Left colon (tissue), 2 donors: ENCODE data around the gene TTN. TPM values are rescaled to one million over a fixed set of nuclear protein-coding genes. Genes with fewer than 3 reads are reported as not detected.

Experiments used
- ATAC-seq: fragments of 200-7000 bp; cut with Tn5 transposase; one replicate; pipeline ENCODE4 v1.9.1; 2020; ENCODE audit warnings: mild to moderate bottlenecking, moderate library complexity
- DNase-seq, 2 donors: peaks; one replicate each; pipeline ENCODE4 v3.0.0-alpha.2; 2020
- intact Hi-C, 2 donors: fragments of 100-400 bp; cut with DNase I in 1 of 2; cut with micrococcal nuclease in 1 of 2; formaldehyde crosslinking; loops; one replicate each; pipeline versions ENCODE4 v1.11.2 to v1.14.0; 2022; cut with DNase I, micrococcal nuclease
- total RNA-seq, 2 donors: library from RNA; stranded (reverse); fragmentation: NEBNext Ultra II Directional; extraction: Animal tissue kit (Norgen Biotek cat#: 25700); gene quantifications; one replicate each; pipeline ENCODE4 v1.2.1, GENCODE V29; 2021
- donor health status: DM: no; HTN: no; CAD: no.
- donor health status: DM: yes; HTN: yes; CAD: no.

The TTN gene
- total RNA-seq, 2 donors from 2014 or later = 1.7 to 3.4 TPM

DNA sequence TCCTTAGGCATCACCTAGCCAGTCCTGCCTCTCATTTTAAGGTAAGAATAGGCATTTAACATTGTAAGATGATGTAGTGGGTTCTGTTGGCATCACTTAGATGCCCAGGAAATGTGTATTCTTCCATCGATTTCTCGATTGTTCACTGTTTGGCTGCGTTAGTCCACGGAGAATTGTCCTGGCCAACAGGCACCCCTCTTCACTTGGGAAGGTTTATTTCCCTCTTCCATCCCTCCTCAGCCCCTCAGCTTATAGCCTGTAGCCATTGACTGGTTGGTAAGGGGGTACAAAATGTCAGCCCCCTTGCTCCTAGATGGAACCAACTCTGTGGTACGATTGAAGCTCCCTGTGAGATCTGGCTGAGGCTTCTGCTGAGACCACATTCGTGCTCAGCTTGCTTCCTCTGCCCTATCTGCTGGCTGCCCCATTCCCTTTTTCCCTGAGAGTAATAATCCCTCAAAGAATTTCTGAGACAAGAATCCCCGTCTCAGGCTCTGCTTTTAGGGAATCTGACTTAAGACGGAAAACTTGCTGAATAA lies 283.6 kb downstream of the TTN start:
- intact Hi-C loops = no loop called here
- ATAC-seq (no peak), DNase-seq (no peak)

GRCh38 chr2:178522950-178523595 lies 284.1 kb downstream of the TTN start:
- peak; percentile 90 for ATAC-seq
- DNase-seq = peak; percentile 75 to 80
- intact Hi-C loops = no loop called here

DNA sequence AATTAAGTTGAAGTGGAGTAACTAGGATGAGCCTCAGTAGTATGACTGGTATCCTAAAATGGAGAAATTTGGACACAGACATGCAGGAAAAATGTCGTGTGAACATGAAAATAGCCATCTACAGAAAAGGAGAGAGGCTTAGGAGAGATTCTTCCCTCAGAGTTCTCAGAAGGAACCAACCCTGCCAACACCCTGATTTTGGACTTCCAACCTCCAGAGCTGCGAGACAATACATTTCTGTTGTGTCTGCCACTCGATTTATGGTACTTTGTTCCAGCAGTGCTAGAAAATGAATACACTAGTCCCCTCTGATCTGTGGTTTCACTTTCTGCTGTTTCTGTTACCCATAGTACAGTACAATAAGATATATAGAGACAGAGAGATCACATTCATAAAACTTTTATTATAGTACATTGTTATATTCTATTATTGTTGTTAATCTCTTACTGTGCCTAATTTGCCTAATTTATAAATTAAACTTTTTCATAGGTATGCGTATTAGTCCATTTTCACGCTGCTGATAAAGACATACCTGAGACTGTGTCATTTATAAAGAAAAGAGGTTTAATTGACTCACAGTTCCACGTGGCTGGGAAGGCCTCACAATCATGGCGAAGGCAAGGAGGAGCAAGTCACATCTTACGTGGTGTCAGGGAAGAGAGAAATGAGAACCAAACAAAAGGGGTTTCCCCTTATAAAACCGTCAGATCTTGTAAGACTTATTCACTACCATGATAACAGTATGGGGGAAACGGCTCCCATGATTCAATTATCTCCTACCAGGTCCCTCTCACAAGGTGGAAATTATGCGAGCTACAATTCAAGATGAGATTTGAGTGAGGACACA lies 285.7 kb downstream of the TTN start:
- DNase-seq (no peak), ATAC-seq (peak; percentile 41)
- intact Hi-C loops = no loop called here

- intact Hi-C loops = no loop called here
- ATAC-seq = no peak
- no peak for DNase-seq
Measured at GRCh38 chr2:178517496-178517895, 289.7 kb downstream of the TTN start.

DNA sequence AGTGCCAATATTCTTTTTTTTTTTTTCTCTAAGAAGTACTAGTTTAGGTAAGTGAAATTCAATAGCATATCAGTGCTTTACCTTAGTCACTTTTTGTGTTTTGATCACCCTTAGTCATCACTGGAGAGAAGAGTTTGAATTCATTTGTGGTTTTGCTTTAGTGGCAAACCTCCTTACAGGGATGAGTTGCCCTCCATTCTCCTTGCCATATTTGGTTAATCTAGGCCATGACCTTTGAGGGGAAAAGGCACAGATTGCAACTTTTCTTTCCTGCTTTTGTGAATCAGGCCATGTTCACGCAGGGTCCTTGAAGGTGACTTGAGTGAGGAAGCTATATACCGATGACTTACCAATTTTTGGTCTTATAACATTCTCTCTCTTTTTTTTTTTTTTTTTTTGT lies 292.6 kb downstream of the TTN start:
- no peak for DNase-seq
- intact Hi-C loops = no loop called here
- ATAC-seq = no peak

GRCh38 chr2:178513876-178514275 lies 293.3 kb downstream of the TTN start:
- DNase-seq (no peak), ATAC-seq (no peak)
- intact Hi-C loops = no loop called here

DNA sequence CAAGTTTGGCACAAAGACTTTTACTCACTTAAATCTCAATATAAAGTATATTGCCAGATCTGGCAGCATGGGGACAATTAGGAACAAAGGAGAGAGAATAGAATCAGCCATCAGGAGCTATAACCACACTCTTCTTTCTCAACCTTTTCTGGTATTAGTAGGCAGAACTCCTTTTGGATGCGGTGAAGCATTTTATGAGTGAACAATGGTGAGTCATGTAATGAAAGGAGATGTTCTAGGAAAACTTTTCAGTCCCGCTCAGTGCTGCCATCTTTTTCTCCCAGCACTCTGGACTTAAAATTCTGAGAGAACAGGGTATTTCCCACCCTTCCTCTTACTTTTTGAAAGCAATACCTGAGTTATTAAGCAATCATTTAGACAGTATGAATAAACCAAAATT lies 294.7 kb downstream of the TTN start:
- ATAC-seq (no peak), DNase-seq (no peak)
- intact Hi-C loops = no loop called here

- intact Hi-C loops = no loop called here
- DNase-seq (no peak), ATAC-seq (no peak)
Measured at GRCh38 chr2:178510384-178510783, 296.8 kb downstream of the TTN start.

DNA sequence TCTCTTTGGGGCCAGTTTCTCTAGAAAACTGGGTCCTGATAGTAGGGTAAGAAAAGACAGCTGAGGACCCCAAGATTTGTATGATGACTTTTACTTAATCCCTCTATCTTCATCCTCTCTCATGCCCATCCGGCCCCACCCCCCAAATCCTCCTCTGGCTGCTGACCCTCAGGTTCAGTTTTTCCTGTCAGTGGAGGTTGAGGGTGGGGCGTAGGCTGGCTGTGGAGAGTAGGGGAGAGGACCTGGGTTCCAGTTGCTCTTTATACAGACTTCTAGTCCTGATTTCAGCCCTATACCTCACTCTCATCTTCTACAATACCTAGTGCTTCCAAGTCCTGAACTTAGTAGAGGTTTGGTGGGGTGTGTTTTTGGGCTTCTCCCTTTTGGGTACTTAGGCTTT lies 298.6 kb downstream of the TTN start:
- intact Hi-C loops = no loop called here
- DNase-seq (no peak), ATAC-seq (no peak)

DNA sequence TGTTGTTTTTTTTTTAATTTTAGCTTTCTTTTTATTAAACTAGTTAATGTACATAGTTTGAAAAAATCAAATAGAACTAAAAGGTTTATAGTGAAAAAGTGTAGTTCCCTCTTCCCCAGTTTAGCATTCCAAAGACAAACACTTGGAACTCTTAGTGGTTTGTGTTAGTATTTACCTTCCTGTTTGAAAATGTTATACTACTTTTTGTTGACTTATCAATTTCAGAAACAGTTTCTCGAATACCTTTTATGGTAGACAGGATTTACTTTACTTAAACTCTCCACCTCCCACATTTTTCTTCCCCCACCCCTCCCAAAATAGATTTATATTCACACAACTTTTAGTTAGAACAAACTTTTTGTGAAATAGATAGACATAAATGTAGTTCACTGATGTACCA lies 300.3 kb downstream of the TTN start:
- DNase-seq (no peak), ATAC-seq (no peak)
- intact Hi-C loops = no loop called here

DNA sequence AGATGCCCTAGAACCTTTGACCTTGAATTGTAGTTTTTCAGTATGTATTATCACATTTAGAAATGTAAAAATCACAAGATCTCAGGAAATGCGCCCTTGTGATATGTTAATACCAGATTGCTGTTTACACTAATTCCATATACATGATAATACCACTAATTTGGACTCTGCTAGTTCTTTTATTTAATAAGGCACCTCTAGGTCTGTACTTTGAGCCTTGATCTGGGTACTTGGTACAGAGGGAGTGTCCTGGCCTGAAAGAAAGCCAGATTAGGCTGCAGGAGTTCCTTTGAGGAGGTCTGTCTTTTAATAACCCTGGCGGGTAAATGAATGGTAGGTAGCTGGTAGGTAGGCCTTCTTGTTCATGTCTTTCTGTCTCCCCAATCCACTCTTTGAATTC lies 300.7 kb downstream of the TTN start:
- DNase-seq (no peak), ATAC-seq (peak; percentile 90)

GRCh38 chr2:178506101-178506500 lies 301.1 kb downstream of the TTN start:
- intact Hi-C loops = no loop called here
- DNase-seq (no peak), ATAC-seq (no peak)

More for the DNA sequence above, 300.7 kb downstream of the TTN start:
- intact Hi-C loops = no loop called here

DNA sequence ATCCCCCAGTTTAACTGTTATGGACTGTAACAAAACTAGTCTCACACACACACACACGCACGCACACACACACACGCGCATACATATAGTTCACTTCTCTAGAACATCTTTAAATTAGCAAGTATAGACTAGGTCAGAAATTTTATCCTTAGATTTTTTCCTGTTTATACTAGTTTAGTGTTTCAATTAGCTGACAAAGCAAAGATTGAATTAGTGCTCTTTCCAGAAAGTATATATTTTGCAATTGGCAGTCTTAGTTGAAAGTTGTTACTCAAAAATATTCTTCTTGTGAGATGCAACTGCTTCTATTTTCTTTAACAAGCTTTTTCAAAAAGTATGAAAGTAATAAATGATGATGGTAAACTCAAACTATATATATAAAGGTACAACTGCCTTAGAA lies 304.5 kb downstream of the TTN start:
- ATAC-seq (no peak), DNase-seq (no peak)
- intact Hi-C loops = no loop called here

GRCh38 chr2:178499640-178500039 lies 307.6 kb downstream of the TTN start:
- DNase-seq = no peak
- ATAC-seq = no peak
- intact Hi-C loops = no loop called here

- DNase-seq (no peak), ATAC-seq (no peak)
- intact Hi-C loops = no loop called here
Measured at GRCh38 chr2:178498137-178498536, 309.1 kb downstream of the TTN start.

DNA sequence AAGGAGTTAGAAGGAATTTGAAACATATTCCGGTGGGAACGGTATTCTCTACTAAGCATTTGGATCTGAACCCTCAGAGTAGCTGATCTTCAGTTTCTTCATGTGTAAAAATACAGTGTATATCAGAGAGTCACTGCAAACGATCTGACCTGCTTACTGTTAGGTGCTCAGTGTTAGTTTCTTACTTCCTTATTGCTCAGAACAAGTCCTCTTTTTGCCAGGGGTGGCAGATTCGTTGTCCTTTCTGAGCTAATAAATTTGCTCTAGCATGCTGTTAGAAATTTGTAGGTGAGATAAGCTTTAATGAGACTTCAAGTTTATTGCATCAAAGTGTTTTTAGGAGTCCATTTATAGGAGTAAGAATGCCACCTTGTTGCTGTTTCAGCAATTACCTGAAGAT lies 311.2 kb downstream of the TTN start:
- intact Hi-C loops = no loop called here
- ATAC-seq (peak; percentile 99), DNase-seq (peak in 1 of 2 donors; percentile 33)

DNA sequence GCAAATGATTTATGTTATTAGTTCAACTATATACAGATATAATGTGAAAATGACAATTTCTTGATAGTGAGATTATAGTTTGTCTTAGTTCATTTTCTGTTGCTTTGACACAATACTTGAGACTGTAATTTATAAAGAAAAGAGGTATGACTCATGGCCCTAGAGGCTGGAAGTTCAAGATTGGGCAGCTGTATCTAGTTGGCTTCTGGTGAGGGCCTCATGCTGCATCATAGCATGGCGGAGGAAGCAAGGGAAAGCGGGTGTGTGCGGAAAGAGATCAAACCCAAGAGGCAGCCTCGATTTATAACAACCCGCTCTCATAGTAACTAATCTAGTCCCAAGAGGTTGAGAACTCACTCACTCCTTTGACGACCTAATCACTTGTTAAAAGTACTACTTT lies 315.6 kb downstream of the TTN start:
- ATAC-seq = no peak
- intact Hi-C loops = no loop called here
- no peak for DNase-seq

DNA sequence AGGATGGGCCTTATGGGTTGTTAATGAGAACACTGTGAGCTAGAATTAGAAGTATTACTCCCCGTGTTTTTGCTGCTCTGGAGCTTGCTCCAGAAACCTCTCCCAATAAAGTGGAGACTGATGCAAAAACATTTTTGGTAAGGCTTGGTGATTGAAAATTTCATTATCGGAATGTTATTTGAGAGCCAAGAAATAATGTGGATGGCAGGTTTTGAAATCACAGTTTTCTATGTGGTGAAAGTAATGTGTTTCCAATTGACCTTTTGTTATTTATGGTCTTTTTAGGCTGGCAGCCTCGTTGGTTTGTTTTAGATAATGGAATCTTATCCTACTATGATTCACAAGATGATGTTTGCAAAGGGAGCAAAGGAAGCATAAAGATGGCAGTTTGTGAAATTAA lies 321.9 kb downstream of the TTN start:
- ATAC-seq (no peak), DNase-seq (no peak)
- intact Hi-C loops = no loop called here

- ATAC-seq (no peak), DNase-seq (peak in 1 of 2 donors; percentile 41)
- intact Hi-C loops = no loop called here
Measured at GRCh38 chr2:178484245-178485041, 322.8 kb downstream of the TTN start.

DNA sequence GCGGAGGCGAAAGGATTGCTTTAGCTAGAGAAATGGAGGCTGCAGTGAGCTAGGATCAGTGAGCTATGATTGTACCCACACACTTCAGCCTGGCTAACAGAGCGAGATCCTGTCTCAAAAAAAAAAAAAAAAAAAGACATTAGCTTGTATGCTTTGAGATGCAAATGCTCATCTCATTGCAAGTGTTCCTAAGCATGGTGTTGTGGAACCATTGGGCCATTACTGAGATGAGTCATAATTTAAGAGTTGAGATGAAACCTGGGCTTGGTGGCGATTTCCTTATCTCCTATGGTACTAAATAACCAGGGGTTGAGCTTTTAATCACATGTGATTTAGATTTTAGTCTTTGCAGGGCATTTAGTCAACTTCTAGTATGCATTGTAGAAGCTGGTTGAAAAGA lies 324.8 kb downstream of the TTN start:
- DNase-seq (no peak), ATAC-seq (no peak)
- intact Hi-C loops = no loop called here
